Aorta (tissue), 5 donors: Measurements from ENCODE around the gene ZNF862. TPM values are rescaled to one million over a fixed set of nuclear protein-coding genes. Genes with fewer than 3 reads are reported as not detected.
A peak's percentile ranks its signal among the peaks of the same experiment; 100 is the strongest.

Source experiments
- ATAC-seq: fragments of 200-7000 bp; cut with Tn5 transposase; one replicate; pipeline ENCODE4 v1.9.1; 2022; ENCODE audit warnings: moderate library complexity; ENCODE audit not compliant: low FRiP score
- DNase-seq, 2 donors: peaks; one replicate each; pipeline ENCODE4 v3.0.0-alpha.2; 2020
- H3K27ac ChIP-seq, 2 donors: one replicate each; pipeline ENCODE4 v1.5.1; 2013; ENCODE audit warnings: low read length in 2 of 2, mild to moderate bottlenecking in 2 of 2, moderate library complexity in 2 of 2, control low read depth in 1 of 2, inconsistent platforms in 1 of 2, low read depth in 1 of 2
- H3K27me3 ChIP-seq, 2 donors: one replicate each; pipeline ENCODE4 v1.6.1; 2013; ENCODE audit warnings: control low read depth in 1 of 2, low read length in 1 of 2, mild to moderate bottlenecking in 1 of 2, moderate library complexity in 1 of 2; ENCODE audit not compliant: insufficient read depth in 2 of 2, control insufficient read depth in 1 of 2
- H3K36me3 ChIP-seq, 2 donors: one replicate each; pipeline ENCODE4 v1.6.1; 2013; ENCODE audit warnings: control low read depth in 1 of 2, low read length in 1 of 2, mild to moderate bottlenecking in 1 of 2; ENCODE audit not compliant: insufficient read depth in 2 of 2, control insufficient read depth in 1 of 2
- H3K4me1 ChIP-seq, 2 donors: one replicate each; pipeline ENCODE4 v1.6.1; 2013; ENCODE audit warnings: low read length in 2 of 2, control low read depth in 1 of 2, mild to moderate bottlenecking in 1 of 2, moderate library complexity in 1 of 2; ENCODE audit not compliant: insufficient read depth in 2 of 2, control insufficient read depth in 1 of 2
- H3K4me3 ChIP-seq, 2 donors: one replicate each; pipeline ENCODE4 v1.5.1; 2013; ENCODE audit warnings: low read length in 2 of 2, control low read depth in 1 of 2, mild to moderate bottlenecking in 1 of 2
- H3K9me3 ChIP-seq: one replicate; pipeline ENCODE4 v1.6.1; 2013; ENCODE audit warnings: mild to moderate bottlenecking, low read length; ENCODE audit not compliant: control insufficient read depth
- WGBS, 2 donors: extraction: QIAGEN DNeasy Blood & Tissue Kit; methylation state at CpG; one replicate each; pipeline ENCODE4 v1.1.7; 2013; 5-methylcytosine and 5-hydroxymethylcytosine counted together
- intact Hi-C, 2 donors: fragments of 100-400 bp; cut with DNase I; formaldehyde crosslinking; loops; one replicate each; pipeline versions ENCODE4 v1.14.2 to v1.15.0; 2022
- polyA plus RNA-seq, 2 donors: library from polyadenylated mRNA; stranded (reverse); fragments of 200-250 nt; gene quantifications; one replicate each; pipeline ENCODE4 v1.2.3, GENCODE V29; 2013
- total RNA-seq, 2 donors: library from RNA; stranded (reverse); fragmentation: NEBNext Ultra II Directional; extraction: Animal tissue kit (Norgen Biotek cat#: 25700); gene quantifications; one replicate each; pipeline ENCODE4 v1.2.1, GENCODE V29; 2021
- donor health status: healthy with polysubstance abuse.
- donor health status: Bipolar disorder and iron deficiency.
- donor health status: DM: no; HTN: no; CAD: no.
- donor health status: DM: no; HTN: no; CAD: no.
- donor health status: DM: yes; HTN: yes; CAD: no.

The ZNF862 gene
- total and polyA plus RNA-seq, 4 donors: 2.9 to 30.1 (median 11.9) TPM

DNA sequence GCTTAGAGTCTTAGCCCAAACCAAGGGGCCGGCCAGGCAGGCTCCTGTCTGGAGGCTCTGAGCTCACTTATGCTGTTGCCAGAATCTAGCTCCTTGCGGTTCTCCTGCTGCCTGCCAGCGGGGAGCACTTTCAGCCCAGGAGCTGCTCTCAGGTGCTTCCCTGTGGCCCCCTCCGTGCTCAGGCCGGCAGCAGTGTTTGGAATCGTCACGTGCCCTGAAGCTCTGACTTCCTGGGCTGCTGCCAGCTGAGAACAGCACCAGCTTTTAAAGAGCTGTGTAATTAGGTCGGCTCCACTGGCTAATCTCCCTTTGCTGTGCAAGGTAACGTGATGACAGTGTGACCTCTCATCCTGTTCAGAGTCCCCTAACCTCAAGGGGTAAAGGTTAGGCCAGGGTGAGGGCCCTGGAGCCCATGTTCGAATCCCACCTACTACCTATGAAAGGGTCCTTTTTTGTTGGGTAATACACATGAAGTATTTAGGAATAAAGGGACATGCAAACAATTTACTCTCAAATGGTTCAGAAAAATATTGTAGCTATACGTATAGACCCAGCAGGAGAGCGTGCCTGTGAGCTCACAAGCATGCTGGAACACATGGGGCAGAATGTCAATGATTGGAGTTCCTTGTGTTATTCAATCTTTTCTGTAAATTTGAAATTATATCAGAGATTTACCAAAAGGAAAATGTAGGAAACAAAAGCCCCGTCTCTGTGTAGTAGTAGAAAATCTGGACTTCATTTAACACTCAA is 16.6 kb downstream of the ZNF862 start:
- Histone ChIP-seq H3K27ac (no peak overlapping the region), H3K36me3 (no peaks in the 10 kb centered on the region), H3K9me3 (no peaks in the 10 kb centered on the region), H3K4me1 (no peaks in the 10 kb centered on the region), H3K4me3 (no peak overlapping the region), H3K27me3 (no peaks in the 10 kb centered on the region)
- DNase-seq (no peak), ATAC-seq (peak; percentile 38)
- 43 to 46% methylated on average over 13 of the region's 13 CpGs for WGBS, 2 donors
- intact Hi-C loops: no loop called here

GRCh38 chr7:149855361-149856305 is 17.5 kb downstream of the ZNF862 start:
- no peak for DNase-seq
- intact Hi-C loops: no loop called here
- Histone ChIP-seq H3K4me1 (no peaks in the 10 kb centered on the region), H3K36me3 (no peaks in the 10 kb centered on the region), H3K9me3 (no peaks in the 10 kb centered on the region), H3K27ac (no peak overlapping the region), H3K27me3 (no peaks in the 10 kb centered on the region), H3K4me3 (no peak overlapping the region)
- 83 to 84% methylated on average over 16 of the region's 16 CpGs for WGBS, 2 donors
- no peak for ATAC-seq

DNA sequence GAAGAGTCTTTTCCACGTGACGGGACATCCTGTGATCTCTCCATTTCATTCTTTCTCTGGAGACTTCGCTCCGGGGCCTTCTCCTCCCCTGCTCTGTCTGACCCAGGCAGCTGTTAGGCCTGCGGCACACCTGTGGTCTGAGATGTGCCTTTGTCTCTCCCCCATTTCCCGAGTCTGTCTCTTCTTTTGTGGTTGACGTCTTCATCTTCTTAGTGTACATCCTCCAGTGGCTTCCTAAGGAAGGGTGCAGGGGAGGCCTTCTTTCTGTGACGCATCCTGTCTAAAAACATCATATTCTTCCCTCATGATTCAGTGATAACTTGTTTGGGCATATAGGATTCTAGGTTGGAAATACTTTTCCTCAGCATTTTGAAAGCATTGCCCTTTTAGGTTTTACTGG is 18.4 kb downstream of the ZNF862 start:
- no peak for ATAC-seq
- H3K9me3 ChIP-seq: no peaks in the 10 kb centered on the region
- H3K27me3 ChIP-seq: no peaks in the 10 kb centered on the region
- 95% methylated on average over 8 of the region's 8 CpGs for WGBS, 2 donors
- DNase-seq: no peak
- no peaks in the 10 kb centered on the region for H3K4me1 ChIP-seq
- H3K4me3 ChIP-seq: no peak overlapping the region
- intact Hi-C loops: no loop called here
- no peak overlapping the region for H3K27ac ChIP-seq
- peaks cover 0 to 3% of the 10 kb centered on the region in 2 donors for H3K36me3 ChIP-seq

- DNase-seq (no peak), ATAC-seq (no peak)
- intact Hi-C loops: no loop called here
- Histone ChIP-seq H3K4me3 (no peak overlapping the region), H3K9me3 (no peaks in the 10 kb centered on the region), H3K27me3 (no peaks in the 10 kb centered on the region), H3K36me3 (peaks cover 3 to 6% of the 10 kb centered on the region in 2 donors), H3K4me1 (no peaks in the 10 kb centered on the region), H3K27ac (no peak overlapping the region)
- WGBS, 2 donors: 77 to 90% methylated on average over 6 of the region's 6 CpGs
These were observed 21.2 kb downstream of the ZNF862 start for GRCh38 chr7:149859369-149859768.

DNA sequence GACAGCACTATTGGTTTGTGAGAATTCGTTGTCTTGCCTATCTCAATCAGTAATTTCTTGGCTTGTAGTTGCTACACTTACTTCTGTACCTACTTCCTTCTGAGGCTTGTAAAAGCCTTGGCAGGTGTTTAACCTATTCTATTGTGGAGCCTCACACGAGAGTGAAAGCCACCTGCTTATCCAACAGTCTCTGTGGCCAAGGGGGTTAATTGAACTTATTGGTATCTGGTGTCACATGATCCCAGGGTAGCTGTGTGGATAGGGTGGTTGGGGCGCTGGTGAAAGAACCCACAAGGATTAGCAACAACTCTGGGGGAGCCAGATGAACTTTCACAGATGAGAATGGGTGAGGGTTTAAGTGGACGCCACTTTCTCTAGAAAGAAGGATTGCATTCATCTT is 21.7 kb downstream of the ZNF862 start:
- intact Hi-C loops: no loop called here
- H3K27ac ChIP-seq: no peak overlapping the region
- H3K4me1 ChIP-seq: no peaks in the 10 kb centered on the region
- no peaks in the 10 kb centered on the region for H3K9me3 ChIP-seq
- H3K36me3 ChIP-seq: peaks cover 3 to 6% of the 10 kb centered on the region in 2 donors
- ATAC-seq (no peak), DNase-seq (no peak)
- 92 to 93% methylated on average over 4 of the region's 4 CpGs for WGBS, 2 donors
- no peak overlapping the region for H3K4me3 ChIP-seq
- H3K27me3 ChIP-seq: no peaks in the 10 kb centered on the region

DNA sequence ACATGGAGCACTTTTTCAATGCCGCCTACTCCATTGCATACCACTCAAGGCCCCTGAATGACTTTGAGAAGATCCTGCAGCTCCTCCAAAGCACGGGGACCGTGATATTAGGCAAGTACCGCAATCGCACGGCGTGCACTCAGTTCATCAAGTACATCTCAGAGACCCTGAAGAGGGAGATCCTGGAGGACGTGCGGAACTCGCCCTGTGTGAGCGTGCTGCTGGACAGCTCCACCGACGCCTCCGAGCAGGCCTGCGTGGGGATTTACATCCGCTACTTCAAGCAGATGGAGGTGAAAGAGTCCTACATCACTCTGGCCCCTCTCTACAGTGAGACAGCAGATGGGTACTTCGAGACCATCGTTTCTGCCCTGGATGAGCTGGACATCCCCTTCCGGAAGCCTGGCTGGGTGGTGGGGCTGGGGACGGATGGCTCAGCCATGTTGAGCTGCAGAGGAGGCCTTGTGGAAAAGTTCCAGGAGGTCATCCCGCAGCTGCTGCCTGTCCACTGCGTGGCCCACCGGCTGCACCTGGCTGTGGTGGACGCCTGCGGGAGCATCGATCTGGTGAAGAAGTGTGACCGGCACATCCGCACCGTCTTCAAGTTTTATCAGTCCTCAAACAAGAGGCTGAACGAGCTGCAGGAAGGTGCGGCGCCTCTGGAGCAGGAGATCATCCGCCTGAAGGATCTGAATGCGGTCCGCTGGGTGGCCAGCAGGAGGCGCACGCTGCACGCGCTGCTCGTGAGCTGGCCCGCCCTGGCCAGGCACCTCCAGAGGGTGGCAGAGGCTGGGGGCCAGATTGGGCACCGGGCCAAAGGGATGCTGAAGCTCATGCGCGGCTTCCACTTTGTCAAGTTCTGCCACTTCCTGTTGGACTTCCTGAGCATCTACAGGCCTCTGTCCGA is 22.9 kb downstream of the ZNF862 start:
- no peaks in the 10 kb centered on the region for H3K9me3 ChIP-seq
- H3K4me1 ChIP-seq: no peaks in the 10 kb centered on the region
- no peak overlapping the region for H3K4me3 ChIP-seq
- H3K27me3 ChIP-seq: no peaks in the 10 kb centered on the region
- 76 to 77% methylated on average over 45 of the region's 45 CpGs for WGBS, 2 donors
- H3K36me3 ChIP-seq: peaks cover 3 to 6% of the 10 kb centered on the region in 2 donors
- intact Hi-C loops: no loop called here
- ATAC-seq (no peak), DNase-seq (peak in 1 of 2 donors; percentile 78)
- H3K27ac ChIP-seq: no peak overlapping the region

GRCh38 chr7:149861728-149862045 is 23.5 kb downstream of the ZNF862 start:
- Histone ChIP-seq H3K4me1 (no peaks in the 10 kb centered on the region), H3K36me3 (peaks cover 3 to 6% of the 10 kb centered on the region in 2 donors), H3K4me3 (no peak overlapping the region), H3K27me3 (no peaks in the 10 kb centered on the region), H3K27ac (no peak overlapping the region), H3K9me3 (no peaks in the 10 kb centered on the region)
- ATAC-seq (no peak), DNase-seq (peak in 1 of 2 donors; percentile 70)
- intact Hi-C loops: no loop called here
- WGBS, 2 donors: 97% methylated on average over 16 of the region's 16 CpGs

DNA sequence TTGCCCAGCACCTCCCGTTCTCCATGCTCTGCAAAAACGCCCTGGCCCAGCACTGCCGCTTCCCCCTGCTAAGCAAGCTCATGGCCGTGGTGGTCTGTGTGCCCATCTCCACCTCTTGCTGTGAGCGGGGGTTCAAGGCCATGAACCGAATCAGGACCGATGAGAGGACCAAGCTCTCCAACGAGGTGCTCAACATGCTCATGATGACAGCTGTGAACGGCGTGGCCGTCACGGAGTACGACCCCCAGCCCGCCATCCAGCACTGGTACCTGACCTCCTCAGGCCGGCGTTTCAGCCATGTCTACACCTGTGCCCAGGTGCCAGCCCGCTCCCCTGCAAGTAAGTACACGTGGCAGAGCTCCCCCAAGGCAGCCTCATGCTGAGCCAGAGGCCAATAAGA is 24.0 kb downstream of the ZNF862 start:
- 90 to 94% methylated on average over 18 of the region's 18 CpGs for WGBS, 2 donors
- no peak overlapping the region for H3K4me3 ChIP-seq
- H3K36me3 ChIP-seq: peaks cover 3 to 6% of the 10 kb centered on the region in 2 donors
- DNase-seq (peak in 1 of 2 donors; percentile 72), ATAC-seq (no peak)
- intact Hi-C loops: no loop called here
- no peaks in the 10 kb centered on the region for H3K4me1 ChIP-seq
- no peak overlapping the region for H3K27ac ChIP-seq
- no peaks in the 10 kb centered on the region for H3K27me3 ChIP-seq
- no peaks in the 10 kb centered on the region for H3K9me3 ChIP-seq
